DOHH2 (cell line): ENCODE measurements around the gene ENTPD7.

Experiments
- CTCF ChIP-seq: fragments of 200-600 bp; sonication (generic); IDR thresholded peaks from one replicate; pipeline ENCODE4 v1.5.1; 2014; ENCODE audit warnings: antibody characterized with exemption, mild to moderate bottlenecking, low read depth, low read length; ENCODE audit not compliant: poor library complexity, severe bottlenecking
- EZH2phosphoT487 ChIP-seq: fragments of 200-600 bp; sonication (generic); IDR thresholded peaks from 2 replicates; pipeline ENCODE4 v1.6.1; 2017; ENCODE audit warnings: borderline replicate concordance, mild to moderate bottlenecking, antibody characterized with exemption, low read length, moderate library complexity, mixed read lengths

- TF ChIP-seq CTCF: no peak
- TF ChIP-seq EZH2phosphoT487: no peak
These were observed 41.6 kb upstream of the ENTPD7 start for GRCh38 chr10:99617696-99618095.
